ENCODE data around the gene TXNRD2. TPM values are rescaled to one million over a fixed set of nuclear protein-coding genes. Genes with fewer than 3 reads are reported as not detected.
A peak's percentile ranks its signal among the peaks of the same experiment; 100 is the strongest.

Gene TXNRD2
- total RNA-seq, 1 experiment from 2014 or later: 29.5 TPM

- H3K4me3 ChIP-seq (ENCODE audit: low read depth in 2 of 2, low read length in 2 of 2): peak within 1 kb of the TSS; percentile 74 to 86
- peak; percentile 67 for DNase-seq (ENCODE audit: low read depth, low spot score)
- no TSS peak for BruUV-seq (replicated peaks)
- peaks cover 11% of the 10 kb centered on the region; the same call in 1 of the 2 replicates for H3K36me3 ChIP-seq (ENCODE audit: control insufficient read depth, insufficient read depth, low read length)
- peaks cover 39% of the 10 kb centered on the region for H3K4me1 ChIP-seq (ENCODE audit: control insufficient read depth, insufficient read depth, low read length)
- no peaks in the 10 kb centered on the region for H3K9me3 ChIP-seq (ENCODE audit: control insufficient read depth, insufficient read depth, low read depth, low read length)
- TF ChIP-seq TCF7L2 (IDR thresholded peaks at IDR 0.05; ENCODE audit: low read depth, low read length): peak; percentile 62
- peak; percentile 91 for TF ChIP-seq POLR2AphosphoS5 (IDR thresholded peaks at IDR 0.05; ENCODE audit: low read depth, low read length)
- 0 out of 2 replicates have a peak, but pooled peaks have one; percentile 61 for TF ChIP-seq SIN3A (IDR thresholded peaks at IDR 0.05; ENCODE audit: borderline replicate concordance, insufficient read depth, low read depth, low read length)
- TF ChIP-seq, protein P1, sequence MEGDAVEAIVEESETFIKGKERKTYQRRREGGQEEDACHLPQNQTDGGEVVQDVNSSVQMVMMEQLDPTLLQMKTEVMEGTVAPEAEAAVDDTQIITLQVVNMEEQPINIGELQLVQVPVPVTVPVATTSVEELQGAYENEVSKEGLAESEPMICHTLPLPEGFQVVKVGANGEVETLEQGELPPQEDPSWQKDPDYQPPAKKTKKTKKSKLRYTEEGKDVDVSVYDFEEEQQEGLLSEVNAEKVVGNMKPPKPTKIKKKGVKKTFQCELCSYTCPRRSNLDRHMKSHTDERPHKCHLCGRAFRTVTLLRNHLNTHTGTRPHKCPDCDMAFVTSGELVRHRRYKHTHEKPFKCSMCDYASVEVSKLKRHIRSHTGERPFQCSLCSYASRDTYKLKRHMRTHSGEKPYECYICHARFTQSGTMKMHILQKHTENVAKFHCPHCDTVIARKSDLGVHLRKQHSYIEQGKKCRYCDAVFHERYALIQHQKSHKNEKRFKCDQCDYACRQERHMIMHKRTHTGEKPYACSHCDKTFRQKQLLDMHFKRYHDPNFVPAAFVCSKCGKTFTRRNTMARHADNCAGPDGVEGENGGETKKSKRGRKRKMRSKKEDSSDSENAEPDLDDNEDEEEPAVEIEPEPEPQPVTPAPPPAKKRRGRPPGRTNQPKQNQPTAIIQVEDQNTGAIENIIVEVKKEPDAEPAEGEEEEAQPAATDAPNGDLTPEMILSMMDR (IDR thresholded peaks at IDR 0.05): no peak
- TF ChIP-seq, protein P2, sequence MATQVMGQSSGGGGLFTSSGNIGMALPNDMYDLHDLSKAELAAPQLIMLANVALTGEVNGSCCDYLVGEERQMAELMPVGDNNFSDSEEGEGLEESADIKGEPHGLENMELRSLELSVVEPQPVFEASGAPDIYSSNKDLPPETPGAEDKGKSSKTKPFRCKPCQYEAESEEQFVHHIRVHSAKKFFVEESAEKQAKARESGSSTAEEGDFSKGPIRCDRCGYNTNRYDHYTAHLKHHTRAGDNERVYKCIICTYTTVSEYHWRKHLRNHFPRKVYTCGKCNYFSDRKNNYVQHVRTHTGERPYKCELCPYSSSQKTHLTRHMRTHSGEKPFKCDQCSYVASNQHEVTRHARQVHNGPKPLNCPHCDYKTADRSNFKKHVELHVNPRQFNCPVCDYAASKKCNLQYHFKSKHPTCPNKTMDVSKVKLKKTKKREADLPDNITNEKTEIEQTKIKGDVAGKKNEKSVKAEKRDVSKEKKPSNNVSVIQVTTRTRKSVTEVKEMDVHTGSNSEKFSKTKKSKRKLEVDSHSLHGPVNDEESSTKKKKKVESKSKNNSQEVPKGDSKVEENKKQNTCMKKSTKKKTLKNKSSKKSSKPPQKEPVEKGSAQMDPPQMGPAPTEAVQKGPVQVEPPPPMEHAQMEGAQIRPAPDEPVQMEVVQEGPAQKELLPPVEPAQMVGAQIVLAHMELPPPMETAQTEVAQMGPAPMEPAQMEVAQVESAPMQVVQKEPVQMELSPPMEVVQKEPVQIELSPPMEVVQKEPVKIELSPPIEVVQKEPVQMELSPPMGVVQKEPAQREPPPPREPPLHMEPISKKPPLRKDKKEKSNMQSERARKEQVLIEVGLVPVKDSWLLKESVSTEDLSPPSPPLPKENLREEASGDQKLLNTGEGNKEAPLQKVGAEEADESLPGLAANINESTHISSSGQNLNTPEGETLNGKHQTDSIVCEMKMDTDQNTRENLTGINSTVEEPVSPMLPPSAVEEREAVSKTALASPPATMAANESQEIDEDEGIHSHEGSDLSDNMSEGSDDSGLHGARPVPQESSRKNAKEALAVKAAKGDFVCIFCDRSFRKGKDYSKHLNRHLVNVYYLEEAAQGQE (IDR thresholded peaks at IDR 0.05; ENCODE audit: insufficient read depth in 1 of 2, low read depth in 2 of 2, low read length in 1 of 2): peak in 1 of 2 experiments; percentile 57; a peak in 1 of 4 replicates
- H3K27me3 ChIP-seq (ENCODE audit: control insufficient read depth, insufficient read depth, low read length): no peaks in the 10 kb centered on the region
- peak; percentile 93 for ATAC-seq
- intact Hi-C loops (cut with micrococcal nuclease; ENCODE audit: unreplicated experiment): no loop called here
- ChIA-PET CTCF (interaction anchor here (0.6 kb wide), 1 partner anchor 26 kb away, joined by 3 read pairs; no protein-coding TSS in a partner anchor), POLR2A (no interaction called here)
- in situ Hi-C loops (cut with HindIII; ENCODE audit: low pct_unique_long_range_greater_than_20kb, low sequenced_read_pairs): no loop called here
- peak within 1 kb of the TSS; percentile 88 for H3K27ac ChIP-seq (ENCODE audit: low read length)
Measured at GRCh38 chr22:19854778-19855503, 86.7 kb downstream of the TXNRD2 start, which contains the start of the genes GNB1L and RTL10. Gene GNB1L (minus strand): TSS chr22:19854874. CDS start chr22:19821355, 33,519 bp downstream. Gene RTL10 (minus strand): TSS chr22:19854874. CDS start chr22:19852261, 2,613 bp downstream.

GRCh38 chr22:19853879-19854777 lies 87.5 kb downstream of the TXNRD2 start:
- in situ Hi-C loops (cut with HindIII; ENCODE audit: low pct_unique_long_range_greater_than_20kb, low sequenced_read_pairs) (no loop called here), intact Hi-C loops (cut with micrococcal nuclease; ENCODE audit: unreplicated experiment) (no loop called here)
- no peak for DNase-seq (ENCODE audit: low read depth, low spot score)
- BruUV-seq (replicated peaks): no TSS peak
- peak overlapping the region; percentile 74 to 86 for H3K4me3 ChIP-seq (ENCODE audit: low read depth in 2 of 2, low read length in 2 of 2)
- peaks cover 46% of the 10 kb centered on the region for H3K4me1 ChIP-seq (ENCODE audit: control insufficient read depth, insufficient read depth, low read length)
- no peaks in the 10 kb centered on the region for H3K9me3 ChIP-seq (ENCODE audit: control insufficient read depth, insufficient read depth, low read depth, low read length)
- CTCF ChIA-PET: interaction anchor here (0.6 kb wide), 1 partner anchor 27 kb away, joined by 3 read pairs; no protein-coding TSS in a partner anchor
- peaks cover 11% of the 10 kb centered on the region; the same call in 1 of the 2 replicates for H3K36me3 ChIP-seq (ENCODE audit: control insufficient read depth, insufficient read depth, low read length)
- peak overlapping the region; percentile 88 for H3K27ac ChIP-seq (ENCODE audit: low read length)
- no peak for TF ChIP-seq SIN3A (IDR thresholded peaks at IDR 0.05; ENCODE audit: borderline replicate concordance, insufficient read depth, low read depth, low read length)
- ATAC-seq: no peak
- POLR2A ChIA-PET: no interaction called here
- no peaks in the 10 kb centered on the region for H3K27me3 ChIP-seq (ENCODE audit: control insufficient read depth, insufficient read depth, low read length)

Data from Panc1 (cell line).